Type B pancreatic cell (in vitro differentiated cells): ENCODE measurements around the gene AHRR. TPM values are rescaled to one million over a fixed set of nuclear protein-coding genes. Genes with fewer than 3 reads are reported as not detected.

Experiments
- DNase-seq: peaks from one replicate; pipeline ENCODE4 v3.0.0; 2021; ENCODE audit warnings: mixed read lengths; ENCODE audit not compliant: unreplicated experiment; ENCODE audit errors: extremely low spot score
- H3K27ac Mint-ChIP-seq: 2 replicates; pipeline ENCODE4 v1.8.0; 2021; ENCODE audit warnings: mild to moderate bottlenecking, mixed read lengths
- H3K27me3 Mint-ChIP-seq: 2 replicates; pipeline ENCODE4 v1.8.0; 2021; ENCODE audit warnings: mixed read lengths
- H3K36me3 Mint-ChIP-seq: 2 replicates; pipeline ENCODE4 v1.8.0; 2021; ENCODE audit warnings: mixed read lengths
- H3K4me1 Mint-ChIP-seq: one replicate; pipeline ENCODE4 v1.8.0; 2021; ENCODE audit warnings: mixed read lengths; ENCODE audit not compliant: unreplicated experiment
- H3K4me3 Mint-ChIP-seq: 2 replicates; pipeline ENCODE4 v1.8.0; 2021; ENCODE audit warnings: mild to moderate bottlenecking, mixed read lengths
- H3K9me3 Mint-ChIP-seq: 2 replicates; pipeline ENCODE4 v1.8.0; 2021; ENCODE audit warnings: mixed read lengths
- total RNA-seq: library from RNA; stranded (reverse); gene quantifications from 2 replicates; pipeline ENCODE4 v1.2.1, GENCODE V29; 2021; ENCODE audit warnings: low replicate concordance
- TF ChIP-seq, protein P1 (sequence below): fragments of 200-600 bp; sonication (generic); conservative IDR thresholded peaks from 2 replicates; pipeline ENCODE4 v1.5.0; 2021; ENCODE audit warnings: antibody characterized with exemption, mild to moderate bottlenecking

AHRR gene
- total RNA-seq, 1 donor from 2014 or later = 13.4 TPM

DNA sequence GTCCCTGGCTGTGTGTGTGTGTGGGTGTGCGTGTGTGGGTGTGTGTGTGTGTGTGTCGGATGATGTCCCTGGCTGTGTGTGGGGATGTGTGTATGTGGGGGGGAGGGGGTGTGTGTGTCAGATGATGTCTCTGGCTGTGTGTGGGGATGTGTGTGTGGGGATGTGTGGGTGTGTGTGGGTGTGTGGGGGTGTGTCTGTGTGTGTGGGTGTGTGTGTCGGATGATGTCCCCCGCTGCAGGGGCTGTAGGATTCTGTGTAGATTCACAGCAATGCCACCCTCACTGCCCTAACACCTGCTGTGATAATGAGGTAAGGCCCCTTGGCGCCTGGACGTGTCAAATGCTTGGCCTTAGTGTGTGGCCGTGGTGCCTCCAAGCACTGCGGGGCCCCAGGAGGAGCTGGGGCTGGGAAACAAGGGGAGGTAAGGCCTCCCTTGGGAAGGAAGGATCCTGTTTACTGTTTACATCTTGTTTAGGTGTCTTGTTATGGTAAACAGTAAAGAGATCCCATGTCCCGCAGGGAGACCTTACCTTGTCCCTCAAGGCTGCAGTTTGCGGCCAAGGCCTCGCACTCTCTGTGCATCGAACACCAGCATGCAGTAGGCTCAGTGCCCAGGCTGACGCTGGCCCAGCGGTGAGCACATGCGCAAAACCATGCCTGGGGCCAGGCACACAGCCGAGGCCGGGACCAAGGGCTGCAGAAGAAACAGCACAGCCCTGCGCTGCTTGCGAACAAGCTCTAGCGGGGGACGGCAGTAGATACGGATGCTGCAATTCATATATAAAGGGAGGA is 24.1 kb downstream of the AHRR start:
- Mint-ChIP-seq H3K9me3 (no peaks in the 10 kb centered on the region), H3K27me3 (peaks cover 20% of the 10 kb centered on the region), H3K4me3 (no peak overlapping the region), H3K27ac (no peak overlapping the region), H3K4me1 (peaks cover 5% of the 10 kb centered on the region), H3K36me3 (no peaks in the 10 kb centered on the region)
- TF ChIP-seq, protein P1, sequence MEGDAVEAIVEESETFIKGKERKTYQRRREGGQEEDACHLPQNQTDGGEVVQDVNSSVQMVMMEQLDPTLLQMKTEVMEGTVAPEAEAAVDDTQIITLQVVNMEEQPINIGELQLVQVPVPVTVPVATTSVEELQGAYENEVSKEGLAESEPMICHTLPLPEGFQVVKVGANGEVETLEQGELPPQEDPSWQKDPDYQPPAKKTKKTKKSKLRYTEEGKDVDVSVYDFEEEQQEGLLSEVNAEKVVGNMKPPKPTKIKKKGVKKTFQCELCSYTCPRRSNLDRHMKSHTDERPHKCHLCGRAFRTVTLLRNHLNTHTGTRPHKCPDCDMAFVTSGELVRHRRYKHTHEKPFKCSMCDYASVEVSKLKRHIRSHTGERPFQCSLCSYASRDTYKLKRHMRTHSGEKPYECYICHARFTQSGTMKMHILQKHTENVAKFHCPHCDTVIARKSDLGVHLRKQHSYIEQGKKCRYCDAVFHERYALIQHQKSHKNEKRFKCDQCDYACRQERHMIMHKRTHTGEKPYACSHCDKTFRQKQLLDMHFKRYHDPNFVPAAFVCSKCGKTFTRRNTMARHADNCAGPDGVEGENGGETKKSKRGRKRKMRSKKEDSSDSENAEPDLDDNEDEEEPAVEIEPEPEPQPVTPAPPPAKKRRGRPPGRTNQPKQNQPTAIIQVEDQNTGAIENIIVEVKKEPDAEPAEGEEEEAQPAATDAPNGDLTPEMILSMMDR = no peak
- no peak for DNase-seq

DNA sequence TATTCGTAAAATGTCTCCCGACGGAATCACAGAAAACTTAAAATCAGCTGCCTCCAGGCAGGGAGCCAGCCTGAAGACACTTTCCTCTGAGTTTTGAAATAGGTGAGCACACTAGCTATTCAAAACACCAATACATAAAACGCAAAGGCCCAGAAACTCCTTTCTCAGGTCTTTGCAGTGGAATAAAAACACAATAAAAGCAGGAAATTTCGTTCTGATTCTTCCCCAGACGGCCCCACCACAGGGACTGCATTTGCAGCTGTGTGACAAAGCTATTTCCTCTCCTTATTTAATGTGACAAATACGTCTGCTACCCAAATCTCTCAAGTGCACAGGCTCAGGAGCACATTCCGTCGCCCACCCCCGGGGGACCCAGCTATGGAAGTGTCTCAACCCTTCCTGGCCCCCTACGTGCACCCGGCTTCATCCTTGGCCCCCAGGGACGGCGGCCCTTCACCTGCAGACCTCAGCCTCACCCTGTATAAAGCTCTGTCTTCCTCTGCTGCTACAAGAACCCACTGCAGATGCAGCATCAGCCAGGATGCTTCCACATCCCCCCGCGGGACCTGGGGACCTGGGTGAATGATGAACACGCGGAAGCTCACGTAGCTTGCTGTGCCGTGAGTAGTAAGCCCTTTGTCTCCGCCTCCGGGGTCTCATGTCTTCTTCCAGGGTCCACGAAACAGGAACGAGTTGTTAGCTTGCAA is 24.9 kb downstream of the AHRR start:
- peaks cover 5% of the 10 kb centered on the region for H3K4me1 Mint-ChIP-seq
- peaks cover 4% of the 10 kb centered on the region for H3K36me3 Mint-ChIP-seq
- DNase-seq = no peak
- no peak overlapping the region for H3K27ac Mint-ChIP-seq
- no peaks in the 10 kb centered on the region for H3K9me3 Mint-ChIP-seq
- H3K4me3 Mint-ChIP-seq = no peak overlapping the region
- H3K27me3 Mint-ChIP-seq = peaks cover 20% of the 10 kb centered on the region
- TF ChIP-seq, protein P1 = no peak

DNA sequence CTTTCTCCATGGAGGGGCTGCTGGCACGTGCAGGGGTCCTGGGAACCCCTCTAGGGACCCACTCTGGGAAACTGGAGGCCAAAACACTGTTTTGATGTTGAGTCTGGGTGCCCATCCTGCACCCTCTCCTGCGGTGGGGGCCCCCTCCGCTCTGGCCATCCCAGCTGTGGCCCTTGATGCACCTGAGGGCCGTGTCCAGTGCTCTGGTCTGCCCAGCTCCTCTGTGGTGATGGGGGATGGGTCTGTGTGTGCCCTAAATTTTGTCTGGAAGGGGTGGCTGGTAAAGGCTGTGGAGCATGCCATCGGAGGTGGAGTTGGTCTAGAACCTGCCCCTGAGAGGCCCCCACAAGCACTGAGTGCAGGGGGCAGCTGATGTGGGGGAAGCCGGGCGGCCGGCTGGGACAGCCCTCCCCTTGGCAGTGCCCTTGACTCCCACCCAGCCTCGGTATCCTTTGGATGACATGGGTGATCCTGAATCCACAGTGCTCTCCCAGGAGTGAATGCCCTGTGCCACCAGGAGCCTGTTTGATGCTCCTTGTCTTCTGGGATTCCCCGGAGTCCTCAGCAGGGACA is 26.3 kb downstream of the AHRR start:
- Mint-ChIP-seq H3K27ac (no peak overlapping the region), H3K27me3 (peaks cover 11% of the 10 kb centered on the region), H3K9me3 (no peaks in the 10 kb centered on the region), H3K36me3 (peaks cover 4% of the 10 kb centered on the region), H3K4me1 (peaks cover 3% of the 10 kb centered on the region), H3K4me3 (no peak overlapping the region)
- DNase-seq = no peak
- TF ChIP-seq, protein P1 = no peak

DNA sequence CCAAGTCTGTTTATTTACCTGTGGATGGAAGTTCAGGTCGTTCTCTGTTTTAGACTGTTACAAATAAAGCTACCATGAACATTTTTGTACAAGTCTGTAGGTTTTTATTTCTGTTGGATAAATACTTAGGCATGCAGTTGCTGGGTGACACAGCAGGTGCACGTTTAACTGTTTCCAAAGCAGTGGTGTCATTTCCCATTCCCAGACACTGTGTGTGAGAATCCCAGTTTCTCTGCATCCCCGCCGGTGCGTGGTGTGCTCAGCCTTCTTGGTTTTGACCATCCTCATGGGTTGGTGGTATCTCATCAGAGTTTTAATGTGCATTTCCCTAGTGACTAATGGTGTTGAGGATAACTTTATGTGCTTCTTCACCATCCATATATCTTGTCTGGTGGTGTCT is 27.2 kb downstream of the AHRR start:
- H3K4me1 Mint-ChIP-seq = no peaks in the 10 kb centered on the region
- DNase-seq = no peak
- no peaks in the 10 kb centered on the region for H3K9me3 Mint-ChIP-seq
- peaks cover 9% of the 10 kb centered on the region for H3K27me3 Mint-ChIP-seq
- peaks cover 4% of the 10 kb centered on the region for H3K36me3 Mint-ChIP-seq
- no peak overlapping the region for H3K27ac Mint-ChIP-seq
- TF ChIP-seq, protein P1 = no peak
- no peak overlapping the region for H3K4me3 Mint-ChIP-seq

DNA sequence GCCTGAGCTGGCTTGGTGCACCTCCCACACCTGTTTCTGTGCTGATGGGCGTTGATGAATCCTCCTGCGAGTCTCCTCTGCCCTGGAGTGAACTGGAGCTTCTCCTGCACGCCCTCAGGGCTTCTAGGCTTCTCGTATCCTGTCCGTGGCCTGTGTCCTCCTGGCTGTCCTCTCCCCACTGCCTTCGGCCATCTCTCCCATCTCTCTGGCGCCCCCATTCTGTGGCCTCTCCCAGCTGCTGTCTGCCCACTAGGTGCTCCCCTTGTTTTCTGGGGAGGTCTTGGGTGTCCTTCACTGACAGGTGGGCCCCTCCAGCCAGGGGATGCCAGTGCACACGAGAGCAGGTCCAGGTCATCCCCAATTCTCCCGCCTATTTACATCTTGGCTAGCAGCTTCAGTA is 28.8 kb downstream of the AHRR start:
- peaks cover 9% of the 10 kb centered on the region for H3K27me3 Mint-ChIP-seq
- H3K4me1 Mint-ChIP-seq = no peaks in the 10 kb centered on the region
- no peak overlapping the region for H3K27ac Mint-ChIP-seq
- H3K9me3 Mint-ChIP-seq = no peaks in the 10 kb centered on the region
- peaks cover 4% of the 10 kb centered on the region for H3K36me3 Mint-ChIP-seq
- H3K4me3 Mint-ChIP-seq = no peak overlapping the region
- TF ChIP-seq, protein P1 = no peak
- DNase-seq = no peak
